ENCODE measurements around the gene GPRC5A. TPM values are rescaled to one million over a fixed set of nuclear protein-coding genes. Genes with fewer than 3 reads are reported as not detected.

GPRC5A gene
- total RNA-seq, 1 donor from 2014 or later = 27.3 TPM

DNA sequence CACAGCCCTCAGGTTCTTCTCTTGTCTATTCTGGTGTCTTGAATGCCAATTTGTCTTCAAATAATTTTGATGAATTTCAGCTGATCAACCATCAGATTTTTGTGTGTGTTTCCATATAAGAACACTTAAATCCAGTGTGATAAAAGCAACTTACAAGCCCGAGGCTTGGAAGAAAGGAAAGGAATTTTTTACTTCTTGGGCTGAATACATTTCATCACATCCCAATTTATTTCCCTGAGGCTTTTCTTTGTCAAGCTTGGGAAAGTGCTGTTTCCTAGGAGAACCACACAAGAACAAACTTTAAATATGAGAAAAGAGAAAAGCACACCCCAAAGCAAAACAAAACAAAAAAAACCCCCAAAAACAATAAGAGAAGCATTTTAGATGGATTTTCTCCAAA, 34.0 kb downstream of the GPRC5A start:
- peaks cover 2% of the 10 kb centered on the region for H3K36me3 Mint-ChIP-seq (ENCODE audit: unreplicated experiment)
- peaks cover 34% of the 10 kb centered on the region for H3K4me1 Mint-ChIP-seq (ENCODE audit: unreplicated experiment)
- TF ChIP-seq, protein P1, sequence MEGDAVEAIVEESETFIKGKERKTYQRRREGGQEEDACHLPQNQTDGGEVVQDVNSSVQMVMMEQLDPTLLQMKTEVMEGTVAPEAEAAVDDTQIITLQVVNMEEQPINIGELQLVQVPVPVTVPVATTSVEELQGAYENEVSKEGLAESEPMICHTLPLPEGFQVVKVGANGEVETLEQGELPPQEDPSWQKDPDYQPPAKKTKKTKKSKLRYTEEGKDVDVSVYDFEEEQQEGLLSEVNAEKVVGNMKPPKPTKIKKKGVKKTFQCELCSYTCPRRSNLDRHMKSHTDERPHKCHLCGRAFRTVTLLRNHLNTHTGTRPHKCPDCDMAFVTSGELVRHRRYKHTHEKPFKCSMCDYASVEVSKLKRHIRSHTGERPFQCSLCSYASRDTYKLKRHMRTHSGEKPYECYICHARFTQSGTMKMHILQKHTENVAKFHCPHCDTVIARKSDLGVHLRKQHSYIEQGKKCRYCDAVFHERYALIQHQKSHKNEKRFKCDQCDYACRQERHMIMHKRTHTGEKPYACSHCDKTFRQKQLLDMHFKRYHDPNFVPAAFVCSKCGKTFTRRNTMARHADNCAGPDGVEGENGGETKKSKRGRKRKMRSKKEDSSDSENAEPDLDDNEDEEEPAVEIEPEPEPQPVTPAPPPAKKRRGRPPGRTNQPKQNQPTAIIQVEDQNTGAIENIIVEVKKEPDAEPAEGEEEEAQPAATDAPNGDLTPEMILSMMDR (IDR thresholded peaks at IDR 0.05) = no peak
- DNase-seq (ENCODE audit: extremely low spot score, unreplicated experiment) = no peak
- peak overlapping the region; percentile 94 for H3K27ac Mint-ChIP-seq (ENCODE audit: unreplicated experiment)
- H3K9me3 Mint-ChIP-seq (ENCODE audit: unreplicated experiment) = peaks cover 2% of the 10 kb centered on the region
- no peak overlapping the region for H3K4me3 Mint-ChIP-seq (ENCODE audit: unreplicated experiment)
- H3K27me3 Mint-ChIP-seq (ENCODE audit: unreplicated experiment) = no peaks in the 10 kb centered on the region

DNA sequence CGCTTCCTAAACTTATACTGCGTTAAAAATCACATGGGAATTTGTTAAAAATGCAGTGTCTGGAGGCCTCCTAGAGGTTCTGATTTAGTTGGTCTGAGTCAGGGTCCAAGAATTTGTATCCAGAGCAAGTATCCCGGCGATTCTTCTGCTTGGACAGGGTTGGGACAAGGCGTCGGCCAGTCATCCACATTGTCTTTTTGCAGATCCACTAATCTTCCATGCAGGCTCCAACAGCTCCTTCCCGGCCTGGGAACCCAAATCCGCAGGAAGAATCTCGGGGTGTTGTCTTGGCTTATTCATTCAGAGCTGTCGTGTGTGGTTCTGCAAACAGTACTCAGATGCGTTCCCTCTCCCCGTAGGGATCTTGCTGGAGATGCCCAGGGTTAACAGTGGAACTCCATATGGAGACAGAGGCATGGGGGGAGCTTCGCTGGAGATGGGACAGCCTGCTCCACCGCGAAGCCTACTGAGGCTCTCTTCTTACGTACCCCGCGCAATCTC, 35.3 kb downstream of the GPRC5A start:
- H3K4me3 Mint-ChIP-seq (ENCODE audit: unreplicated experiment) = no peak overlapping the region
- peaks cover 5% of the 10 kb centered on the region for H3K9me3 Mint-ChIP-seq (ENCODE audit: unreplicated experiment)
- H3K36me3 Mint-ChIP-seq (ENCODE audit: unreplicated experiment) = peaks cover 2% of the 10 kb centered on the region
- H3K4me1 Mint-ChIP-seq (ENCODE audit: unreplicated experiment) = peaks cover 32% of the 10 kb centered on the region
- H3K27me3 Mint-ChIP-seq (ENCODE audit: unreplicated experiment) = no peaks in the 10 kb centered on the region
- TF ChIP-seq, protein P1 (IDR thresholded peaks at IDR 0.05) = no peak
- no peak for DNase-seq (ENCODE audit: extremely low spot score, unreplicated experiment)
- peak overlapping the region; percentile 94 for H3K27ac Mint-ChIP-seq (ENCODE audit: unreplicated experiment)

DNA sequence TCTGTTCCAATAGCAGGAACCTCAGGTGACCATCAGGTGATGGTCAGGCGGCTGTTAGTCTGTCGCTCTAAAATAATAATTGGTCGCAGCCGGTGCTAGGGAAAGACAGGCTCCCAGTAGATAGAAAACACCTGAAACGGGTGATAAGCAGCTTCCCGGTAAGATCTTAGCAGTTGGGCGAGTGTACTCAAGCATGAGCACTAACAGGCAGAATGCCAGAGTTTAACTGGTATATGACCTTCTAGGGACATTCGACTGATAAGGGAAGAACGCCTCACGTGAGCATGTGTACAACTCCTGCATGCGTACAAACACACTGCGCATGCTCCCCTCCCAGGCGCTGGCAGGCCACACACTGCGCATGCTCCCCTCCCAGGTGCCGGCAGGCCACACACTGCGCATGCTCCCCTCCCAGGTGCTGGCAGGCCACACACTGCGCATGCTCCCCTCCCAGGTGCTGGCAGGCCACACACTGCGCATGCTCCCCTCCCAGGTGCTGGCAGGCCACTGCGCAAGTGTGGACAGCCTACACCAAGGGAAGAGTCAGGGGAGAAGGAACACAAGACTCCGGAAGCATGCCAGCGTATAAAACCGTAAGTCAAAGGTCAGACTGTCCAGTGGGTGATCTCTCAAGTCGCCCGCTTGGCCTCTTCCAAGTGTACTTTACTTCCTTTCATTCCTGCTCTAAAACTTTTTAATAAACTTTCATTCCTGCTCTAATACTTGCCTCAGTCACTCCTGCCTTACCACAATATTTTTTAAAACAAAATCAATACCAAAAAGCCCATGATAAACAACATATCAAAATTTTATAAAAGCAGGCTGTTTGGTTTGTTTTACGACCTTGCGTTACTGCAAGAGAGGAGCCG, 36.1 kb downstream of the GPRC5A start:
- Mint-ChIP-seq H3K4me1 (ENCODE audit: unreplicated experiment) (peaks cover 25% of the 10 kb centered on the region), H3K4me3 (ENCODE audit: unreplicated experiment) (no peak overlapping the region), H3K27me3 (ENCODE audit: unreplicated experiment) (no peaks in the 10 kb centered on the region), H3K9me3 (ENCODE audit: unreplicated experiment) (peaks cover 5% of the 10 kb centered on the region), H3K27ac (ENCODE audit: unreplicated experiment) (peak overlapping the region; percentile 18), H3K36me3 (ENCODE audit: unreplicated experiment) (peaks cover 2% of the 10 kb centered on the region)
- TF ChIP-seq, protein P1 (IDR thresholded peaks at IDR 0.05) = no peak
- no peak for DNase-seq (ENCODE audit: extremely low spot score, unreplicated experiment)

DNA sequence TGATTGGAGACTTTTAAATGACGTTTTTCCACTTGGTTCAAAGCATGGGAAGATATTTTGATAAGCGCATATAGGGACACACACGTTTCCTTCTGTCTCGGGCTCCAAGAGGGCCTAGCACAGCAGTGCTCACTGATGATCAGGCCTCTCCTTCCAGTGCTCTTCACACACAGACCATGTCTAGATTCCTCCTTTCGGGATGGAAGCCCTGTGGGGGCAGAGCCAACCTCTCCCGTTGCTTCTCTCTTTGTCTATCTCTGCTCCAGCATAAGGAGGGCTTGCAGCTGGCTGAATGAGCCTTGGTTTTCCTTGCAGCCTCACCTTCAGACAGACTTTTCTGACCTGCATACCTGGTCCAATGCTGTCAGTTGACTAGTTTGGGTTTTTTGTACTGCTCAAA, 38.3 kb downstream of the GPRC5A start:
- Mint-ChIP-seq H3K4me1 (ENCODE audit: unreplicated experiment) (peaks cover 23% of the 10 kb centered on the region), H3K27me3 (ENCODE audit: unreplicated experiment) (no peaks in the 10 kb centered on the region), H3K9me3 (ENCODE audit: unreplicated experiment) (peaks cover 5% of the 10 kb centered on the region), H3K4me3 (ENCODE audit: unreplicated experiment) (no peak overlapping the region), H3K36me3 (ENCODE audit: unreplicated experiment) (peaks cover 2% of the 10 kb centered on the region), H3K27ac (ENCODE audit: unreplicated experiment) (no peak overlapping the region)
- TF ChIP-seq, protein P1 (IDR thresholded peaks at IDR 0.05) = no peak
- DNase-seq (ENCODE audit: extremely low spot score, unreplicated experiment) = no peak

DNA sequence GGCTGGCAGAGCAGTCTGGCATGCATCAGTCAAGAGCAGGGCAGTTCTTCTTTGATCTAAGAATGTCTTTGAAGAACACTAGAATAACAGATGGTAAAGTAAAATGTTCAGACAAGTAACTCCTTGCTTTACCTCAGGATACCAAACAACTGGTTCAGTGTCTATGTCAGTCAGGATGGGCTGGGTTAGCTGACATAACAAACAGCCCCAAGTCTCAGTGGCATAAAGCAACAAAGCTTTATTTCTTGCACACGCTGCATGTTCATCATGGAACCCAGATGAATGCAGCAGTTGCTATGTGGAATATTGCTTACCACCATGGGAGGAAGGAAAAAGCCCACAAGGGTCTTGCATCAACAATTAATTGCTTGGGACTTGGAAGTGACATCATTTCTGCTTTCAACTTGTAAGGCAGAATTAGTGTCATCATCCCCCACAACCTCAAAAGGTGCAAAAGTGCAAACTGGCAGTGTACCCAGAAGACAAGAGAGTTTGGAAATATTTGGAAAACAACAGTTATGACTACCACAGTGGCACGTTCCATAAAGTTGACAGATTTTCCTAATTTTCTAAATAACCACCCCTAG, 39.4 kb downstream of the GPRC5A start:
- no peak overlapping the region for H3K4me3 Mint-ChIP-seq (ENCODE audit: unreplicated experiment)
- no peak for DNase-seq (ENCODE audit: extremely low spot score, unreplicated experiment)
- H3K9me3 Mint-ChIP-seq (ENCODE audit: unreplicated experiment) = peaks cover 5% of the 10 kb centered on the region
- TF ChIP-seq, protein P1 (IDR thresholded peaks at IDR 0.05) = no peak
- peaks cover 2% of the 10 kb centered on the region for H3K36me3 Mint-ChIP-seq (ENCODE audit: unreplicated experiment)
- no peaks in the 10 kb centered on the region for H3K27me3 Mint-ChIP-seq (ENCODE audit: unreplicated experiment)
- H3K4me1 Mint-ChIP-seq (ENCODE audit: unreplicated experiment) = peaks cover 14% of the 10 kb centered on the region
- H3K27ac Mint-ChIP-seq (ENCODE audit: unreplicated experiment) = no peak overlapping the region

Measured in osteocyte (in vitro differentiated cells).